Measurements from ENCODE around the gene NUP153. TPM values are rescaled to one million over a fixed set of nuclear protein-coding genes. Genes with fewer than 3 reads are reported as not detected.
"Not testable (repeated sequence)": the region's sequence is repeated elsewhere in the genome, so short reads cannot be mapped to it uniquely, and the experiment has no call there.

Gene NUP153
- total and polyA plus RNA-seq, 10 of the 15 experiments (the other 5 are each of a cell fraction or from before 2014, with no cell fraction given), result 13.9 to 77.7 (median 56.2) TPM

- Histone ChIP-seq H3K4me1 (ENCODE audit: control insufficient read depth, insufficient read depth, low read length) (no peaks in the 10 kb centered on the region), H3K9me3 (replicated peaks; ENCODE audit: control insufficient read depth, insufficient read depth, low read length) (no peaks in the 10 kb centered on the region), H3K4me2 (ENCODE audit: control insufficient read depth, insufficient read depth) (no peak overlapping the region), H3K4me3 (no peak overlapping the region), H3K9ac (ENCODE audit: control insufficient read depth, insufficient read depth, low read length) (no peak overlapping the region), H3K79me2 (ENCODE audit: control insufficient read depth, insufficient read depth, low read length) (no peaks in the 10 kb centered on the region), H2AFZ (ENCODE audit: control insufficient read depth, low read depth, low read length) (no peak overlapping the region), H3K36me3 (ENCODE audit: control insufficient read depth in 2 of 2, insufficient read depth in 2 of 2, low read length in 1 of 2) (no peaks in the 10 kb centered on the region), H3K27ac (ENCODE audit: control insufficient read depth, insufficient read depth) (no peak overlapping the region), H3K27me3 (replicated peaks in 1 of 2; ENCODE audit: control insufficient read depth in 2 of 2, insufficient read depth in 2 of 2, low read length in 1 of 2) (no peaks in the 10 kb centered on the region), H4K20me1 (ENCODE audit: control insufficient read depth, insufficient read depth) (no peaks in the 10 kb centered on the region)
- ChIA-PET SMC1A (ENCODE audit: uncharacterized antibody, unreplicated experiment) (interaction anchor here (1.1 to 1.2 kb wide), 2 partner anchors 9 to 11 kb away, joined by 3 to 4 read pairs; no protein-coding TSS in a partner anchor), RAD21 (ENCODE audit: unreplicated experiment) (no interaction called here), POLR2A (no interaction called here), CTCF (no interaction called here)
- no TSS peak for BruUV-seq (replicated peaks)
- in situ Hi-C loops (cut with MboI) (no loop called here), intact Hi-C loops (cut with micrococcal nuclease; ENCODE audit: unreplicated experiment) (no loop called here)
- WGBS (ENCODE audit: insufficient coverage, insufficient replicate concordance, low lambda C conversion rate, missing lambda C conversion rate), result 33% methylated on average over 3 of the region's 3 CpGs
- no peak for FAIRE-seq
- TF ChIP-seq CHD1 (IDR thresholded peaks at IDR 0.05; ENCODE audit: low read depth, low read length) (no peak), CBFB (IDR thresholded peaks at IDR 0.05; ENCODE audit: low read depth) (no peak), RBBP5 (conservative IDR thresholded peaks at IDR 0.05) (no peak), NFXL1 (IDR thresholded peaks at IDR 0.05; ENCODE audit: borderline replicate concordance) (no peak), EED (IDR thresholded peaks at IDR 0.05; ENCODE audit: low read depth) (no peak), IKZF2 (IDR thresholded peaks at IDR 0.05) (no peak), HCFC1 (IDR thresholded peaks at IDR 0.05; ENCODE audit: low read length) (no peak), NBN (IDR thresholded peaks at IDR 0.05) (no peak), ESRRA (IDR thresholded peaks at IDR 0.05; ENCODE audit: low read length) (no peak), TCF12 (IDR thresholded peaks at IDR 0.05; ENCODE audit: low read depth, low read length) (no peak)
- TF ChIP-seq, protein P1, sequence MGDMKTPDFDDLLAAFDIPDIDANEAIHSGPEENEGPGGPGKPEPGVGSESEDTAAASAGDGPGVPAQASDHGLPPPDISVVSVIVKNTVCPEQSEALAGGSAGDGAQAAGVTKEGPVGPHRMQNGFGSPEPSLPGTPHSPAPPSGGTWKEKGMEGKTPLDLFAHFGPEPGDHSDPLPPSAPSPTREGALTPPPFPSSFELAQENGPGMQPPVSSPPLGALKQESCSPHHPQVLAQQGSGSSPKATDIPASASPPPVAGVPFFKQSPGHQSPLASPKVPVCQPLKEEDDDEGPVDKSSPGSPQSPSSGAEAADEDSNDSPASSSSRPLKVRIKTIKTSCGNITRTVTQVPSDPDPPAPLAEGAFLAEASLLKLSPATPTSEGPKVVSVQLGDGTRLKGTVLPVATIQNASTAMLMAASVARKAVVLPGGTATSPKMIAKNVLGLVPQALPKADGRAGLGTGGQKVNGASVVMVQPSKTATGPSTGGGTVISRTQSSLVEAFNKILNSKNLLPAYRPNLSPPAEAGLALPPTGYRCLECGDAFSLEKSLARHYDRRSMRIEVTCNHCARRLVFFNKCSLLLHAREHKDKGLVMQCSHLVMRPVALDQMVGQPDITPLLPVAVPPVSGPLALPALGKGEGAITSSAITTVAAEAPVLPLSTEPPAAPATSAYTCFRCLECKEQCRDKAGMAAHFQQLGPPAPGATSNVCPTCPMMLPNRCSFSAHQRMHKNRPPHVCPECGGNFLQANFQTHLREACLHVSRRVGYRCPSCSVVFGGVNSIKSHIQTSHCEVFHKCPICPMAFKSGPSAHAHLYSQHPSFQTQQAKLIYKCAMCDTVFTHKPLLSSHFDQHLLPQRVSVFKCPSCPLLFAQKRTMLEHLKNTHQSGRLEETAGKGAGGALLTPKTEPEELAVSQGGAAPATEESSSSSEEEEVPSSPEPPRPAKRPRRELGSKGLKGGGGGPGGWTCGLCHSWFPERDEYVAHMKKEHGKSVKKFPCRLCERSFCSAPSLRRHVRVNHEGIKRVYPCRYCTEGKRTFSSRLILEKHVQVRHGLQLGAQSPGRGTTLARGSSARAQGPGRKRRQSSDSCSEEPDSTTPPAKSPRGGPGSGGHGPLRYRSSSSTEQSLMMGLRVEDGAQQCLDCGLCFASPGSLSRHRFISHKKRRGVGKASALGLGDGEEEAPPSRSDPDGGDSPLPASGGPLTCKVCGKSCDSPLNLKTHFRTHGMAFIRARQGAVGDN (IDR thresholded peaks at IDR 0.05), result no peak
- TF ChIP-seq, protein P2, sequence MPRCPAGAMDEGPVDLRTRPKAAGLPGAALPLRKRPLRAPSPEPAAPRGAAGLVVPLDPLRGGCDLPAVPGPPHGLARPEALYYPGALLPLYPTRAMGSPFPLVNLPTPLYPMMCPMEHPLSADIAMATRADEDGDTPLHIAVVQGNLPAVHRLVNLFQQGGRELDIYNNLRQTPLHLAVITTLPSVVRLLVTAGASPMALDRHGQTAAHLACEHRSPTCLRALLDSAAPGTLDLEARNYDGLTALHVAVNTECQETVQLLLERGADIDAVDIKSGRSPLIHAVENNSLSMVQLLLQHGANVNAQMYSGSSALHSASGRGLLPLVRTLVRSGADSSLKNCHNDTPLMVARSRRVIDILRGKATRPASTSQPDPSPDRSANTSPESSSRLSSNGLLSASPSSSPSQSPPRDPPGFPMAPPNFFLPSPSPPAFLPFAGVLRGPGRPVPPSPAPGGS (IDR thresholded peaks at IDR 0.05; ENCODE audit: borderline replicate concordance, insufficient read depth, low read depth, low read length, poor library complexity, severe bottlenecking), result no peak
- no peak for DNase-seq (ENCODE audit: low read depth, low spot score)
- ATAC-seq, result no peak
These were observed 47.5 kb upstream of the NUP153 start for GRCh38 chr6:17754254-17754653.

DNA sequence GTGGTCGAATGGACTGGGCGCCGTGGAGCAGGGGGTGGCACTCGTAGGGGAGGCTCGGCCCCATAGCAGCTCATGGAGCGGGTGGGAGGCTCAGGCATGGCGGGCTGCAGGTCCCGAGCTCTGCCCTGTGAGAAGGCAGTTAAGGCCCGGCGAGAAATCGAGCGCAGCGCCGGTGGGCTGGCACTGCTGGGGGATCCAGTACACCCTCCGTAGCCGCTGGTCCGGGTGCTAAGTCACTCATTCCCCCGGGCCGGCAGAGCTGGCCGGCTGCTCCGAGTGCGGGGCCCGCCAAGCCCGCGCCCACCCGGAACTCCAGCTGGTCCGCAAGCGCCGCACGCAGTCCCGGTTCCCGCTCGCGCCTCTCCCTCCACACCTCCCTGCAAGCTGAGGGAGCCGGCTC, 38.6 kb upstream of the NUP153 start:
- ATAC-seq; H3K4me1 ChIP-seq (ENCODE audit: control insufficient read depth, insufficient read depth, low read length); H3K79me2 ChIP-seq (ENCODE audit: control insufficient read depth, insufficient read depth, low read length); in situ Hi-C loops (cut with MboI); H3K27ac ChIP-seq (ENCODE audit: control insufficient read depth, insufficient read depth); intact Hi-C loops (cut with micrococcal nuclease; ENCODE audit: unreplicated experiment); POLR2A ChIA-PET; H3K4me2 ChIP-seq (ENCODE audit: control insufficient read depth, insufficient read depth); H3K27me3 ChIP-seq (replicated peaks in 1 of 2; ENCODE audit: control insufficient read depth in 2 of 2, insufficient read depth in 2 of 2, low read length in 1 of 2); H3K4me3 ChIP-seq; H3K9me3 ChIP-seq (replicated peaks; ENCODE audit: control insufficient read depth, insufficient read depth, low read length); H3K36me3 ChIP-seq (ENCODE audit: control insufficient read depth in 2 of 2, insufficient read depth in 2 of 2, low read length in 1 of 2); H3K9ac ChIP-seq (ENCODE audit: control insufficient read depth, insufficient read depth, low read length); BruUV-seq (replicated peaks); FAIRE-seq; H4K20me1 ChIP-seq (ENCODE audit: control insufficient read depth, insufficient read depth); DNase-seq (ENCODE audit: low read depth, low spot score); H2AFZ ChIP-seq (ENCODE audit: control insufficient read depth, low read depth, low read length); CTCF ChIA-PET; RAD21 ChIA-PET (ENCODE audit: unreplicated experiment); SMC1A ChIA-PET (ENCODE audit: uncharacterized antibody, unreplicated experiment): not testable (repeated sequence)
- 91% methylated on average over 35 of the region's 35 CpGs for WGBS (ENCODE audit: insufficient coverage, insufficient replicate concordance, low lambda C conversion rate, missing lambda C conversion rate)

All from GM12878 (cell line).